Posterior vena cava (tissue), 2 donors: ENCODE results near the gene HECTD4. TPM values are rescaled to one million over a fixed set of nuclear protein-coding genes. Genes with fewer than 3 reads are reported as not detected.
A peak's percentile ranks its signal among the peaks of the same experiment; 100 is the strongest.

Experiments used
- DNase-seq: peaks from one replicate; pipeline ENCODE4 v3.0.0-alpha.2; 2020; ENCODE audit warnings: low spot score
- intact Hi-C, 2 donors: fragments of 100-400 bp; cut with DNase I; formaldehyde crosslinking; loops; one replicate each; pipeline versions ENCODE4 v1.14.1 to v1.14.2; 2022 to 2023
- total RNA-seq, 2 donors: library from RNA; stranded (reverse); fragmentation: NEBNext Ultra II Directional; extraction: Animal tissue kit (Norgen Biotek cat#: 25700); gene quantifications; one replicate each; pipeline ENCODE4 v1.2.1, GENCODE V29; 2021
- donor health status: DM: yes; HTN: yes; CAD: no.
- donor health status: DM: yes; HTN: yes; CAD: no.

Gene HECTD4
- total RNA-seq, 2 donors from 2014 or later = 46.7 to 47.9 TPM

DNA sequence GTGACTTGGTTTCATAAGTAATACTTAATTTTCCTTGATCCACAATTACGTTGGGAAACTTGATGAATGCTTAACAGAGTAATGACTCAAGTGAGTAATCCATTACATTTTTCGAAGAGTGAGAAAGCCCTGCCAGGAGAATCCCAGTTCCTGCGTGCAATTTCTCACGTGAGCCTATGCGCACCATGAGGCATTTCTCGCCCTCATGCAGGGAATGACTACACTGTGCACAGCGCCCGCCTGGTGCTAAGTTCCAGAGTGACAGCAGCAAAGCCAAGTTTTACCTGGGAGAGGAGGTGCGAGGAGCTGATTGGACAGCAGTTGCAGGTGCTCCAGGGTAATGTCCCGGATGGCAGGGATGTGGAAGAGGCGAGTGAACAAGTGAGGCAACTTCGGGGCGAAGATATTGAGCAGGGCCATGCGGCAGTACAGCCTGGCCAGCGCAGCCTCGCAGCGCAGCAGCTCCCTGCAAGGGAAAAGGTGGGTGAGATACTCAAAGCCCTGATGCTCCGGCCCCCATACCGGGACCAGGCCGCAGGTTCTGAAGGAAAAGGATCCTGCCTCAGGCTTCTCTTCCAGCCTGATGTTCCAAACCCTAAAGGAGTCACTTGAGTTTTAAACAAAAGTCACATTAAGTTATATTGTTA lies 187.5 kb downstream of the HECTD4 start:
- intact Hi-C loops = no loop called here
- peak; percentile 78 for DNase-seq

- intact Hi-C loops = no loop called here
- peak; percentile 69 for DNase-seq
Observed at GRCh38 chr12:112192475-112192874, 189.8 kb downstream of the HECTD4 start.

- no peak for DNase-seq
- intact Hi-C loops = no loop called here
Observed at GRCh38 chr12:112191840-112192321, 190.3 kb downstream of the HECTD4 start.

GRCh38 chr12:112191201-112191600 lies 191.0 kb downstream of the HECTD4 start:
- DNase-seq = peak; percentile 4
- intact Hi-C loops = no loop called here

GRCh38 chr12:112190231-112191025 lies 191.8 kb downstream of the HECTD4 start:
- DNase-seq = peak; percentile 62
- intact Hi-C loops = no loop called here

DNA sequence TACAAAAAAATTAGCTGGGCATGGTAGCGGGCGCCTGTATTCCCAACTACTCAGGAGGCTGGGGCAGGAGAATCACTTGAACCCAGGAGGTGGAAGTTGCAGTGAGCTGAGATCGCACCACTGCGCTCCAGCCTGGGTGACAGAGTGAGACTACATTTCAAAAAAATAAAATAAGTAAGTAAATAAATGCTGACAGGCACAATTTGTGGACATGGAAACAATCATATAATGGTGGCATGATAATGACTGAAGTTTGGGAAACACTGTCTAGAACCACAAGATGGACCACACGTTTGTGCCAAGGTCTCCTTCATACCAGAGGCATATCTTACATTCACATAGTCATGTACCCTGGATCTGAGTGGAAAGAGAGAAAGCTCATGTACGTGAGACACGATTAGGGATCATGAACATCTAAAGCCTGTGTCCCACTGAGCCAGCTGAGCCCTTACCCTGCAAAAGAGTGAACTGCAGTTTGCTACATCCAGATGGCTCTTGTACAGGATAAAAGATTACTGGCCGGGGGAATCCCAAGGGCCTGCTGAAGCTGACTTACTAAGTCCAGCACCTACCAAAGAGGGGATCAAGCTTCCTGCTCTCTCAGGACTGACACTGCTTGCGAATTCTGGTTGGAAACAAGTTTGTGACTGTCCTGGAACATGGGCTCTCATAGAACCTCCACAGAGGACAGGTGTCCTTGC lies 194.0 kb downstream of the HECTD4 start:
- intact Hi-C loops = no loop called here
- peak; percentile 26 for DNase-seq

DNA sequence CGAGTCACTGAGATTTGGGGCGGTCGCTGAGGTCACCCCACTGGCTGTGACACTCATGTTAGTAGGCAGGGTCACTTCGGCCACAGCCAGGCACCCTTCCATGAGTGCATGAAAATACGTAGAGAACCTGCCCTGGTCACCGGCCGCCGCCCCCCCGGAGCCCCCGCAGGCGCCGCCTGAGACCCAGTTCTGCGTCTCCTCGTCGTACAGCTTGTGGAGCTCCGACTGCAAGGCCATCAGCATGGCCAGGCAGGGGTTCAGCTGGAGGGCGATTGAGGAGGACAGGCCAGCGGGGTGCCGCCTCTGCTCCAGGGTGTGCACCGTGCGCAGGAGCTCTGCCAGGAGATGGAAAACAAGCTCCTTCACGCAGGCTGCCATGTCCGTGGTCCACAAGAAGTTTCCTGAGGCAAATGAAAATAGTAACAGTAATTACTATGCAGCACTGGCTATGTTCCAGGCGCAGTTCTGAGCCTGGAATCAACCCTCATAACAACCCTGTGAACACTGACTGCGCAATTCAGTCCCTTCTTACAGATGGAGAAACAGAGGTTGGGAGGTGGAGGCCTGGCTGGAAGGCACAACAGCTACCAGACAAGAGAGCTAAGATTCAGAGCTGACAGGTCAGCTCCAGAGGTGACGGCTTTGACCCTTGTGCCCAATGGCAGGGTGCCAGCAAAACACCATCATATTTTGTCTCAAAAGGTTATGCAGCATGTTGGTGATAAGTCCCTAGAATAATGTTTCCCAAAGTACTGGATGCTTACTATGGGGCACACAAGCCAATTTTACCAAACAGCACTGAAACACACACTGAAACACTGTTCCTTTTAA lies 196.9 kb downstream of the HECTD4 start:
- no peak for DNase-seq
- intact Hi-C loops = no loop called here

GRCh38 chr12:112184056-112184887 lies 198.0 kb downstream of the HECTD4 start:
- DNase-seq = no peak
- intact Hi-C loops = no loop called here

DNA sequence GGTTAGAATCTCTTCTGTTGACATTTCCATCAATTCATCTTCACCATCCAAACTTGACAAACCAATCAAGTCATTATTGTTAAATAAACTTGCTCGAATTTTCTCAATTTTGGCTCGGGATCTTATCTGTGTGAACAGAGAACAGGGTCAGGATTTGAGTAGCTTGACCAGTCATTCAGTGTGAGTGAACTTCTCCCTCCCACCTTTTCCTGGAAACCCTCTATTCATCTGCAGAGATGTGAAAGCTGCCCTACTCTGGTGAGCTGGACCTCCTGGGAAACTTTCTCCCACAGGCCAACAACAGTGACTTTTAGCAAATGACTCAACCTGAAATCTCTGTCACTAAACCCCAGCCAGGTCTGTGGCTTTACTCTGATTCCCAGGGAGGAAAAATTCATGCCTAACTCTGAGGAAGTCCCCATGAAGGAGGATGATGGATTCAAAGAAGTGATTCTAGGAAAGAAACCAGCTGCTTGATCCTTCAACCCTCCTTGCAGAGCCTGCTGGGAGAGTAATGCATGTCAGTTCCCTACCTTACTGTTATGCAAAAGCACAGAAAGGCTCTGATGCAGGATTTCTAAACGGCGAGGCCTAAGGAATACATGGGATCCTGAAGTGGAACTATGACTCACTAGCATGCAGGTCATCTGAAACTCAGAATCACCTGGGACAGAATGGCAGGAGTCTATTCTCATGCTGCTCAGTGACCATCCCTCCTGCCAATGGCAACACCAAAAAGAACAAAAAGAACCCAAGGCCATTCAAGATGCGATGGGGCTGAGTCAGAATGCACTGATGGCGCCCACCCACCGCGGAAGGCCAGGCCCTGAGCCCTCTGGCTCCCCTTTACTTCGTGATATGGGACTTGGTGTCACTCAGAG lies 198.8 kb downstream of the HECTD4 start:
- intact Hi-C loops = loop anchor here in 1 of 2 donors (2.0 kb wide), 1 partner anchor 201 kb away; no protein-coding TSS in a partner anchor
- DNase-seq = no peak

DNA sequence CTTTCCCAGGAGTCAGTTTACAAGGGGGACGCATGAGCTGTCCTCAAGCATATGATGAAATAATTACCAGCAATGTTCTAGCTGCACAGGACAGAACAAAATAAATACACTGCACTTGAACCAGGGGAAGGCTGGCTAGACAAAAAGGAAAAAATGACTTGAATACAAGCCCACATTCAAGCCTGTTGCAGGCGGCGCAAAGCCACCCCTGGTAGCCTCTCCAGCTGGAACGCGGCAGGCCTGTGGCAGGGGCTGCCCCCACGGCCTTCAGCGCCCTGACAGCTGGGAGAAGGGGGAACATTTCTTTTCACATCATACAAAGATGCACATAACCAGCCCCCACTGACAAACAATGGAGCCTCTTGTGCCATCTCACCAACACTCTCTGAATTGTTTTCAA lies 199.7 kb downstream of the HECTD4 start:
- DNase-seq = peak; percentile 71
- intact Hi-C loops = loop anchor here in 1 of 2 donors (2.0 kb wide), 1 partner anchor 200 kb away; no protein-coding TSS in a partner anchor

DNA sequence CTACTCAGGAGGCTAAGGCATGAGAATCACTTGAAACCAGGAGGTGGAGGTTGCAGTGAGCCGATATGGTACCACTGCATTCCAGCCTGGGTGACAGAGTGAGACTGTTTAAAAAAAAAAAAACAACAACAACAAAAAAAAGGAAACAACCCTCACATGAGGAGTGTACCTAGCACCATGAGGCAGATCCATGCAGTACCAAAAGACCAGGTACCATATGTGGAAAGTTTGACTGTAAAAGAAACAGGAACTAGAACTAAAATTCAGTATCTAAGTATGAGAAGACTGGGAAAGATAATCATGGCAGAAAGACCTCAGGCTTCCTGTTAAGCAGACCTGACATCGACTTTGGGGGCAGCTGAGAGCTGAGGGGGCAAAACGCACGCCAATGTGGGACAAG lies 201.8 kb downstream of the HECTD4 start:
- DNase-seq = peak; percentile 11
- intact Hi-C loops = no loop called here

DNA sequence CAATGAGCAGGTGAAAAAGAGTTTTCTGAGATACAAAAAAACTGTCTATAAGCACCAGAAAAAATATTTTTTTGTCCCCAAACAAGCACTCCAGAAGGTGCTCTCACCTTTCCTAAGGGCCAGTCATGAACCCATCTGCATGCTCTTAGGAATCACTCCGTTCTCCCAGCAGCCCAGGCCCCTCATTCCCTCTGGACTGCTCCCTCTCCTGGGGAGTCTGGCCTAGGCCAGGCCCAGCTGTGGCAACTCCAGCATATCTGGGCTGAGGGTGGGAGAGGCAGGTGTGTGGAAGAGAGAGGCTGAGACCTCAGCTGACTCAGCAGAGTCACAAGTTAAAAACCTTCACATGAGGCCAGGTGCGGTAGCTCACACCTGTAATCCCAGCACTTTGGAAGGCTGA lies 202.3 kb downstream of the HECTD4 start:
- intact Hi-C loops = no loop called here

DNA sequence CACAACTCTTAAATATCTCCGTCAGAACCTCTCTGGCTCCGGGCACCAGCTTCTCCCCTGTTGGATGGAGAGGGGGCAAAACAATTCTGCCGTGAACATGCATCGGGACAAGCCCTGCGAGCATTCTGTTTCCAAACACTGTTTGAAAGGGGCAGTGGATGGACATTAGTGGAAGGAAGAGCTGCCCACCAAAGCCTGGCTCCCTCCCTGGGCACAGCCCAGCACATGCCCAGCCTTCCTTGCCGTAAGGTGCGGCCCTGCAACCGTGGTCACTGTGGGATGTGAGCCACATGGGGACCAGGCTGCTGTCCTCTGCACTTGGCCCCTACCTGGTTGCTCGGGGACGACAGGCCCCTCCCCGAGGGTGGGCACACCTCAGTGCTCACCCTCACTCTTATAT lies 202.9 kb downstream of the HECTD4 start:
- DNase-seq = peak; percentile 67
- intact Hi-C loops = no loop called here

More for the DNA sequence above, 202.3 kb downstream of the HECTD4 start:
- DNase-seq = peak; percentile 70

DNA sequence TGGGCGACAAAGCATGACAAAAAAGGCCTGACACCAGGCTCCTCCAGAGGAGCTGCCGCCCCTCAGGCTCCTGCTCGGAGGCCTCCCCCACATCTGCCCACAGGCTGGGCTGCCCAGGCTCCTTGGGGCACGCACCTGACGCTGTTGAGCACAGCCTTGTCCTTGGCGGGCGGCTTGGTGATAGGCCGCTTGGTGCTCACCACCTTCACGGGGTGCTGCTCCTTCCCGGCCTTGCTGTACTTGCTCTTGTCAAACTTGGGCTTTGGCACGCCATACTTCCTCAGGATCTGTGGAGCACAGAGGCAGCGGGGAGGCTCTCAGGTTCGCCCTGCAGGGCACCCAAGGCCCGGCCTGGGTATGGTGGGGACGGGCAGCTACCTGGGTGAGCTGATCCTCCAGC lies 203.4 kb downstream of the HECTD4 start:
- intact Hi-C loops = no loop called here
- DNase-seq = peak; percentile 54

GRCh38 chr12:112176321-112177010 lies 205.8 kb downstream of the HECTD4 start:
- intact Hi-C loops = no loop called here
- peak; percentile 48 for DNase-seq

DNA sequence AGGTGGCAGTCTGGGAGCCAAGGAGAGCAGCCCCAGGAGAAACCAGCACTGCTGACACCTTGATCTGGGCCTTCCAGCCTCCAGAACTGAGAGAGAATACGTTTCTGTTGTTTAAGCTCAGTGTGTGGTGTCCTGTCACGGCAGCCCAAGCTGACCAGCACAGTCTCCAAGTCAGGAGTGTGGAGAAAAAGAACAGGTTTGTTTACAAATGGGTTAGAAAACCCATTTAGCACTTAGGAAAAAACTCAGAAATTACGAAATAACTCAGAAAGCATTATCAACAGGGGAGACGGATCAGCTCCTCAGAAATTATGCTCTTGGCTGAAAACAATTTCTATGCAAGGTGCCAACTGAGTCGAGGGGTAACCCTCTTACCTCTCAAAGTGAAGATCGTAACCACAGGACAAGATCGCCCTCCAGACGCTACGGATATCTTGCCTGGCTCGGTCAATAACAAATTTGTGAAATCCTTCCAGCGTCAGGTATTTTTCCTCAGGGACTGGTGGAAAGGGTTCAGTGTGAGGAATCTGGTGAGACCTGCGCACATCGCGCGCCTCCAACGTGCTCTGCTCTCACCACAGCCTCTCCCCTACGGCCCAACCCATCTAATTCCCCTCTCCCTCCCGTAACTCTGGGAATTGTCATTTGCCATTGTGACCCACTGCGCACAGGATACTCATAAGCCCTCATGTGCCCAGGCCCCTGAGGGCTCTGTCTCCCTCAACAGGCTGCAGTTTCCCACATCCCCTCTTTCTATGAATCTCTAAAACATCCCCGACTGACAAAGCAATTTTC lies 206.7 kb downstream of the HECTD4 start:
- peak; percentile 22 for DNase-seq
- intact Hi-C loops = no loop called here
